ENCODE measurements around the gene RCBTB1.

Gene RCBTB1

GRCh38 chr13:49560270-49561061 is 24.9 kb downstream of the RCBTB1 start:
- DNase-seq (ENCODE audit: low spot score) = no peak

GRCh38 chr13:49559006-49559405 is 26.4 kb downstream of the RCBTB1 start:
- DNase-seq (ENCODE audit: low spot score) = no peak

- DNase-seq (ENCODE audit: low spot score) = no peak
Measured at GRCh38 chr13:49554387-49554786, 31.0 kb downstream of the RCBTB1 start.

- no peak for DNase-seq (ENCODE audit: low spot score)
Measured at GRCh38 chr13:49553888-49554287, 31.5 kb downstream of the RCBTB1 start.

GRCh38 chr13:49550942-49551644 is 34.3 kb downstream of the RCBTB1 start:
- DNase-seq (ENCODE audit: low spot score) = no peak

- no peak for DNase-seq (ENCODE audit: low spot score)
Measured at GRCh38 chr13:49549289-49549688, 36.1 kb downstream of the RCBTB1 start.

GRCh38 chr13:49546561-49546960 is 38.8 kb downstream of the RCBTB1 start:
- DNase-seq (ENCODE audit: low spot score) = no peak

- DNase-seq (ENCODE audit: low spot score) = no peak
Measured at GRCh38 chr13:49545661-49546060, 39.7 kb downstream of the RCBTB1 start.

GRCh38 chr13:49543656-49544055 is 41.7 kb downstream of the RCBTB1 start:
- no peak for DNase-seq (ENCODE audit: low spot score)

GRCh38 chr13:49540552-49540951 is 44.8 kb downstream of the RCBTB1 start:
- no peak for DNase-seq (ENCODE audit: low spot score)

GRCh38 chr13:49539746-49540145 is 45.6 kb downstream of the RCBTB1 start:
- no peak for DNase-seq (ENCODE audit: low spot score)

- DNase-seq (ENCODE audit: low spot score) = no peak
Measured at GRCh38 chr13:49539313-49539712, 46.0 kb downstream of the RCBTB1 start.

GRCh38 chr13:49538404-49538803 is 47.0 kb downstream of the RCBTB1 start:
- no peak for DNase-seq (ENCODE audit: low spot score)

- no peak for DNase-seq (ENCODE audit: low spot score)
Measured at GRCh38 chr13:49536144-49536873, 49.0 kb downstream of the RCBTB1 start.

- no peak for DNase-seq (ENCODE audit: low spot score)
Measured at GRCh38 chr13:49533591-49534269, 51.6 kb downstream of the RCBTB1 start.

- DNase-seq (ENCODE audit: low spot score) = no peak
Measured at GRCh38 chr13:49533011-49533410, 52.3 kb downstream of the RCBTB1 start.

GRCh38 chr13:49532593-49532992 is 52.8 kb downstream of the RCBTB1 start:
- DNase-seq (ENCODE audit: low spot score) = no peak

GRCh38 chr13:49530457-49530856 is 54.9 kb downstream of the RCBTB1 start:
- no peak for DNase-seq (ENCODE audit: low spot score)

GRCh38 chr13:49528161-49528560 is 57.2 kb downstream of the RCBTB1 start:
- no peak for DNase-seq (ENCODE audit: low spot score)

- DNase-seq (ENCODE audit: low spot score) = no peak
Measured at GRCh38 chr13:49527123-49527522, 58.2 kb downstream of the RCBTB1 start.

GRCh38 chr13:49524740-49525501 is 60.4 kb downstream of the RCBTB1 start:
- no peak for DNase-seq (ENCODE audit: low spot score)

All from SK-N-DZ (cell line).